ENCODE measurements around the gene SPAAR. TPM values are rescaled to one million over a fixed set of nuclear protein-coding genes. Genes with fewer than 3 reads are reported as not detected.

Gene SPAAR, protein sequence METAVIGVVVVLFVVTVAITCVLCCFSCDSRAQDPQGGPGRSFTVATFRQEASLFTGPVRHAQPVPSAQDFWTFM
- total RNA-seq (2021) (0.37 TPM in 1 of 2 replicates, not detected in the other), Bru-seq, nascent RNA (percentile 34 among the genes with signal in this experiment), BruChase-seq, experiment 1, labeled RNA remaining after a 2-hour chase (percentile 24 among the genes with signal in this experiment), BruChase-seq, experiment 2, labeled RNA remaining after a 6-hour chase (percentile 41 among the genes with signal in this experiment)
- long read RNA-seq: 0 reads

GRCh38 chr9:35909274-35909673 is at the start of gene SPAAR:
Gene SPAAR (plus strand): TSS chr9:35909490. CDS start chr9:35910464, 974 bp downstream.
- H3K36me3 ChIP-seq (ENCODE audit: insufficient read depth, low read length, poor library complexity, severe bottlenecking): no peaks in the 10 kb centered on the region
- peak within 1 kb of the TSS; percentile 77 for H3K27ac ChIP-seq (ENCODE audit: low read depth, low read length, poor library complexity, severe bottlenecking)
- intact Hi-C loops (cut with micrococcal nuclease; ENCODE audit: unreplicated experiment): no loop called here
- no peak for DNase-seq (ENCODE audit: low spot score)
- H3K9me3 ChIP-seq (ENCODE audit: low read depth, low read length, poor library complexity, severe bottlenecking): no peaks in the 10 kb centered on the region
- no peak within 1 kb of the TSS for H3K4me3 ChIP-seq (ENCODE audit: low read depth, low read length, poor library complexity, severe bottlenecking)
- no TSS peak for BruUV-seq (replicated peaks)
- POLR2A ChIA-PET (ENCODE audit: low non-redundant PET): no interaction called here
- H3K27me3 ChIP-seq (replicated peaks; ENCODE audit: insufficient read depth, low read depth, low read length, poor library complexity): no peaks in the 10 kb centered on the region
- TF ChIP-seq, protein P1, sequence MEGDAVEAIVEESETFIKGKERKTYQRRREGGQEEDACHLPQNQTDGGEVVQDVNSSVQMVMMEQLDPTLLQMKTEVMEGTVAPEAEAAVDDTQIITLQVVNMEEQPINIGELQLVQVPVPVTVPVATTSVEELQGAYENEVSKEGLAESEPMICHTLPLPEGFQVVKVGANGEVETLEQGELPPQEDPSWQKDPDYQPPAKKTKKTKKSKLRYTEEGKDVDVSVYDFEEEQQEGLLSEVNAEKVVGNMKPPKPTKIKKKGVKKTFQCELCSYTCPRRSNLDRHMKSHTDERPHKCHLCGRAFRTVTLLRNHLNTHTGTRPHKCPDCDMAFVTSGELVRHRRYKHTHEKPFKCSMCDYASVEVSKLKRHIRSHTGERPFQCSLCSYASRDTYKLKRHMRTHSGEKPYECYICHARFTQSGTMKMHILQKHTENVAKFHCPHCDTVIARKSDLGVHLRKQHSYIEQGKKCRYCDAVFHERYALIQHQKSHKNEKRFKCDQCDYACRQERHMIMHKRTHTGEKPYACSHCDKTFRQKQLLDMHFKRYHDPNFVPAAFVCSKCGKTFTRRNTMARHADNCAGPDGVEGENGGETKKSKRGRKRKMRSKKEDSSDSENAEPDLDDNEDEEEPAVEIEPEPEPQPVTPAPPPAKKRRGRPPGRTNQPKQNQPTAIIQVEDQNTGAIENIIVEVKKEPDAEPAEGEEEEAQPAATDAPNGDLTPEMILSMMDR (conservative IDR thresholded peaks at IDR 0.05; ENCODE audit: low read depth, low read length): no peak
- TF ChIP-seq EZH2 (IDR thresholded peaks at IDR 0.05; ENCODE audit: borderline replicate concordance, low read depth, low read length, poor library complexity, severe bottlenecking): no peak
- peaks cover 43% of the 10 kb centered on the region for H3K4me1 ChIP-seq (ENCODE audit: insufficient read depth, low read length, poor library complexity, severe bottlenecking)
- CTCF ChIA-PET: interaction anchor here (1.5 kb wide), 1 partner anchor 36 kb away, joined by 3 read pairs; no protein-coding TSS in a partner anchor

- CTCF ChIA-PET: no interaction called here
- Histone ChIP-seq H3K4me3 (ENCODE audit: low read depth, low read length, poor library complexity, severe bottlenecking) (no peak overlapping the region), H3K27me3 (replicated peaks; ENCODE audit: insufficient read depth, low read depth, low read length, poor library complexity) (no peaks in the 10 kb centered on the region), H3K36me3 (ENCODE audit: insufficient read depth, low read length, poor library complexity, severe bottlenecking) (no peaks in the 10 kb centered on the region), H3K27ac (ENCODE audit: low read depth, low read length, poor library complexity, severe bottlenecking) (no peak overlapping the region), H3K9me3 (ENCODE audit: low read depth, low read length, poor library complexity, severe bottlenecking) (no peaks in the 10 kb centered on the region), H3K4me1 (ENCODE audit: insufficient read depth, low read length, poor library complexity, severe bottlenecking) (no peaks in the 10 kb centered on the region)
- no TSS peak for BruUV-seq (replicated peaks)
- intact Hi-C loops (cut with micrococcal nuclease; ENCODE audit: unreplicated experiment): no loop called here
- DNase-seq (ENCODE audit: low spot score): no peak
- POLR2A ChIA-PET (ENCODE audit: low non-redundant PET): no interaction called here
- TF ChIP-seq, protein P1 (conservative IDR thresholded peaks at IDR 0.05; ENCODE audit: low read depth, low read length): no peak
- TF ChIP-seq EZH2 (IDR thresholded peaks at IDR 0.05; ENCODE audit: borderline replicate concordance, low read depth, low read length, poor library complexity, severe bottlenecking): no peak
Measured at GRCh38 chr9:35859990-35860339, 49.3 kb upstream of the SPAAR start.

DNA sequence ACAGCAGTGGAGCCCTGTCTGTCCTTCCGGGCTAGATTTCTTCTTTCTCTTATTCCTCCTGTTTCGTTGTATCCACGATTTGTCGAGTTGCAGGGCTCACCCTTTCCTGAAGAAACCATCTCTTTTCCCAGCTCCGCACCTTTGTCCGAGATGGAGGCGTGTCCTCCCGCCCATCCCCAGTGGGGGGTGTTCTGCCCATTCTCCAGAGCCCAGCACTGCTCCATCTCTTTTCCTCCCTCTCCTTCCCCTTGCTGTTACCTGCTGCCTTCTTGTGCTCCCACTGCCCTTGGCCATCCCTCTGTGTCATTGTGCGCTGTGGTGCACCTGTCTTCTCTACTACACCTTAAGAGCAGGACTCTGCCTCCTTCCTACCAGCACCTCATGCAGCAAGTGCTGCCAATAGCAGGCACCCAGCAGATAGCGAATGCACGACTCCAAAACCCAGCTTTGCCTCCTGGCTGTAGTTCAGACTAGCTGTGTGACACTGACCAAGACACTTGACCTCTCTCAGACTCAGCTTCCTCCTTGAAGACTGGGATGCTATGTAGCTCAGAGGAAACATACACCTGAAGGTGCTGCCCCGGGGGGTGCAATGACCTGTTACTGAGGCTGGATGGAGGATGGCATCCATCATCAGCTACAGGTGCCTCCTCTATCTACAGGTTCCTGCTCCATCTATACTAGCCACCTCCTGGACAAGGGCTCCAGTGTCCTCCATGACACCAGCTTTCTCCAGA is 48.0 kb upstream of the SPAAR start:
- Histone ChIP-seq H3K4me1 (ENCODE audit: insufficient read depth, low read length, poor library complexity, severe bottlenecking) (no peaks in the 10 kb centered on the region), H3K36me3 (ENCODE audit: insufficient read depth, low read length, poor library complexity, severe bottlenecking) (no peaks in the 10 kb centered on the region), H3K4me3 (ENCODE audit: low read depth, low read length, poor library complexity, severe bottlenecking) (no peak overlapping the region), H3K9me3 (ENCODE audit: low read depth, low read length, poor library complexity, severe bottlenecking) (no peaks in the 10 kb centered on the region), H3K27me3 (replicated peaks; ENCODE audit: insufficient read depth, low read depth, low read length, poor library complexity) (no peaks in the 10 kb centered on the region), H3K27ac (ENCODE audit: low read depth, low read length, poor library complexity, severe bottlenecking) (no peak overlapping the region)
- intact Hi-C loops (cut with micrococcal nuclease; ENCODE audit: unreplicated experiment): no loop called here
- ChIA-PET POLR2A (ENCODE audit: low non-redundant PET) (interaction anchor here (0.5 kb wide), 1 partner anchor 11 kb away, joined by 6 read pairs; no protein-coding TSS in a partner anchor), CTCF (no interaction called here)
- BruUV-seq (replicated peaks): no TSS peak
- TF ChIP-seq EZH2 (IDR thresholded peaks at IDR 0.05; ENCODE audit: borderline replicate concordance, low read depth, low read length, poor library complexity, severe bottlenecking): no peak
- TF ChIP-seq, protein P1 (conservative IDR thresholded peaks at IDR 0.05; ENCODE audit: low read depth, low read length): no peak
- no peak for DNase-seq (ENCODE audit: low spot score)

Measured in A673 (cell line).